Vagina (tissue), 2 donors: ENCODE results near the gene CBLN1.

Experiments used
- POLR2A ChIP-seq, 2 donors: fragments of 450-650 bp; IDR thresholded peaks; one replicate each; pipeline ENCODE4 v1.6.1; 2017; ENCODE audit warnings: antibody characterized with exemption in 2 of 2, mild to moderate bottlenecking in 2 of 2, moderate library complexity in 2 of 2
- POLR2AphosphoS5 ChIP-seq, 2 donors: sonication (generic); formaldehyde crosslinking; IDR thresholded peaks; one replicate each; pipeline ENCODE4 v1.9.0; 2017; ENCODE audit warnings: antibody characterized with exemption in 2 of 2, mild to moderate bottlenecking in 2 of 2, low read depth in 1 of 2; ENCODE audit not compliant: insufficient read depth in 1 of 2

DNA sequence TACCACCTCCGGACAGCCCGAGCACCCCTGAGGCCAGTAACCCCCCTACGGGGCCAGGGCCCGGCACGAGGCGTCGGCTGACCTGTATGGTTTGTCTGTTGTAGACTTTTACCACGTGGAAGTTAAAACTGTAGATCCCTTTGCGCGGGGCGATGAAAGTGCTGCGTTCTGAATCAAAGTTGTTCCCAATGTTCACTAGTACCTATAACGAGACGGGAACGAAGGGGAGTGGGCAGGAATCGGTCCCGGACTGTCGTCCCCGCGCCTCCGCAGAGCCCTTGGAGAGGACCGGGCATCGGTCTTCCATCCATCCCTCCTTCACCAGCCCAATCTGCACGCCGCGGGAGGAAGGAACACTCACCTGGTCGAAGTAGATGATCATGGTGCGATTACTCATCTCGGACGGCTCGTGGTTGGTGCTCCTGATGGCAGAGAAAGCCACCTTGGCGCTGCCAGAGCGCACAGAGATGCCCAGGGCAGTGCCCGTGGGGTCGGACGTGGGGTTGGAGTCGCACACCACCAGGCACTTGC, 732 bp downstream of the CBLN1 start:
- TF ChIP-seq POLR2A (IDR thresholded peaks at IDR 0.05) (no peak), POLR2AphosphoS5 (IDR thresholded peaks at IDR 0.05; ENCODE audit: insufficient read depth in 1 of 2, low read depth in 1 of 2) (no peak)
